ENCODE data around the gene VWF.
"Not testable (repeated sequence)": the region's sequence is repeated elsewhere in the genome, so short reads cannot be mapped to it uniquely, and the experiment has no call there.

VWF gene

GRCh38 chr12:6124411-6125309 is at the start of gene VWF:
TSS of gene VWF (minus strand) at chr12:6124670. CDS start at chr12:6123196, 1,474 bp downstream.
- no peak for DNase-seq (ENCODE audit: low spot score)

GRCh38 chr12:6172862-6173261 is 48.4 kb upstream of the VWF start:
- DNase-seq (ENCODE audit: low spot score): no peak

- DNase-seq (ENCODE audit: low spot score): no peak
Observed at GRCh38 chr12:6172086-6172485, 47.6 kb upstream of the VWF start.

GRCh38 chr12:6171409-6172015 is 47.0 kb upstream of the VWF start:
- no peak for DNase-seq (ENCODE audit: low spot score)

- peak; percentile 99 for DNase-seq (ENCODE audit: low spot score)
Observed at GRCh38 chr12:6167327-6168280, 43.1 kb upstream of the VWF start.

- DNase-seq (ENCODE audit: low spot score): no peak
Observed at GRCh38 chr12:6166808-6167207, 42.3 kb upstream of the VWF start.

GRCh38 chr12:6165395-6165794 is 40.9 kb upstream of the VWF start:
- DNase-seq (ENCODE audit: low spot score): no peak

GRCh38 chr12:6163416-6164060 is 39.1 kb upstream of the VWF start:
- no peak for DNase-seq (ENCODE audit: low spot score)

- no peak for DNase-seq (ENCODE audit: low spot score)
Observed at GRCh38 chr12:6161124-6161882, 36.8 kb upstream of the VWF start.

- not testable (repeated sequence) for DNase-seq (ENCODE audit: low spot score)
Observed at GRCh38 chr12:6160049-6160649, 35.7 kb upstream of the VWF start.

- DNase-seq (ENCODE audit: low spot score): not testable (repeated sequence)
Observed at GRCh38 chr12:6159166-6160011, 34.9 kb upstream of the VWF start.

- no peak for DNase-seq (ENCODE audit: low spot score)
Observed at GRCh38 chr12:6158749-6159148, 34.3 kb upstream of the VWF start.

- DNase-seq (ENCODE audit: low spot score): no peak
Observed at GRCh38 chr12:6158255-6158654, 33.8 kb upstream of the VWF start.

GRCh38 chr12:6157482-6157881 is 33.0 kb upstream of the VWF start:
- no peak for DNase-seq (ENCODE audit: low spot score)

GRCh38 chr12:6154730-6155459 is 30.4 kb upstream of the VWF start:
- no peak for DNase-seq (ENCODE audit: low spot score)

- DNase-seq (ENCODE audit: low spot score): not testable (repeated sequence)
Observed at GRCh38 chr12:6148722-6149121, 24.3 kb upstream of the VWF start.

GRCh38 chr12:6148061-6148460 is 23.6 kb upstream of the VWF start:
- no peak for DNase-seq (ENCODE audit: low spot score)

GRCh38 chr12:6146951-6147350 is 22.5 kb upstream of the VWF start:
- DNase-seq (ENCODE audit: low spot score): no peak

GRCh38 chr12:6146509-6146908 is 22.0 kb upstream of the VWF start:
- no peak for DNase-seq (ENCODE audit: low spot score)
